GM21528 (cell line): ENCODE results near the gene CD48.
"Not testable (repeated sequence)": the region's sequence is repeated elsewhere in the genome, so short reads cannot be mapped to it uniquely, and the experiment has no call there.

Experiments used
- ATAC-seq: cut with Tn5 transposase; IDR thresholded peaks from one replicate; pipeline ENCODE4 v1.9.1; 2021; ENCODE audit warnings: mild to moderate bottlenecking, moderate library complexity; ENCODE audit not compliant: unreplicated experiment, low FRiP score

The CD48 gene

DNA sequence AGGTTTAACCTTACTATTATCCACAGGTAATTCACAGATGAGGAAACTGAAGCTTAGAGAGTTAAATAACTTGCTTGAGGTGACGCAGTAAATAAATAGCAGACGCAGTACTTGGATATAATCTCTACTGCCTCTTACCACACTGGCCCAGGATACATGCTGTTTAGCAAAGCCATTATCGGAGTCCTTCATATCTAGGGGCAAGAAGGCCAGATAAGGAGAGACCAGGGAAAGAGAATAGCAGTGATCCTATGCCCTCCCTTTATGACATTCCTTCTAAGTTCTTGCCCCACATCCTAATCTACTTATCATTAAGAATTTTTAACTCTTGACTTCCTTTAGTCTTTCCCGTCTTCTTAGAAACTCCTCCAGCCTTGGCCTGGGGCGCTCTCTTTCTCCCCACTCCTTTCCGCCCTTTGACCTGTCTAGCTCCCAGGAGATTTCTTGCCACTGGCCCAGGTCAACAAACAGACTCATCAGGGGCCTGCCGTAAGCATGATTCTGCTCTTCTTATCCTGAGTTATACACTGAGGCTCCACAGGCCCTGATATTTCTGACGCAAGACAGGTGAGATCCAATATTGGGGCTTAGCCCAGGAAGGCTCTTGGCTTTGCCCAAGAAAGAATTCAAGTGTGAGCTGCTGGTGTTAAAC lies 53.3 kb downstream of the CD48 start:
- ATAC-seq, result no peak

DNA sequence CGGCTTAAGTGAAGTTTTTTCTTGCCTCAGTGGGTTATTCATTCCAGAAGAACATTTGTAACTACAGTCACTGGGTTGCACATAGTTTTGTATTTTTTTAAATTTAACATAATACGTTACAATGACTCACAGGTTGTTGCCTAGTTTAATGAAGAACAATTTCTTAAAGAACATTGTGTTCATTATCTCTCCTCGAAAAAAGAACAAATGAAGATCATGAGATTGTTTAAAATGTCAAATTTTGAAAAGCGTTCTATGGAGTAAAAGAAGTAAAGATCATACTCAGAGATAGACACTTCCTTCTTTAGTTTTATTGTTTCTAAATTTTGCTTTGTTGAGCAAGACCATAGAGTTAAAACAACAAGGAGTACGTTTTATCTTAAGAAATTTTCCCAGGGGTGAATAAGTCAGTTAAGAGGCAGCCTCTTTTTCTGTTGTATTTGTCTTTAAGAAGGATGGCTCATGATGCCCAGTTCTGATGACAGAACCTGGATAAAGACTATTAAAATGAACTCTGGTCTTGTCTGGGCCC lies 54.3 kb downstream of the CD48 start:
- ATAC-seq, result no peak

DNA sequence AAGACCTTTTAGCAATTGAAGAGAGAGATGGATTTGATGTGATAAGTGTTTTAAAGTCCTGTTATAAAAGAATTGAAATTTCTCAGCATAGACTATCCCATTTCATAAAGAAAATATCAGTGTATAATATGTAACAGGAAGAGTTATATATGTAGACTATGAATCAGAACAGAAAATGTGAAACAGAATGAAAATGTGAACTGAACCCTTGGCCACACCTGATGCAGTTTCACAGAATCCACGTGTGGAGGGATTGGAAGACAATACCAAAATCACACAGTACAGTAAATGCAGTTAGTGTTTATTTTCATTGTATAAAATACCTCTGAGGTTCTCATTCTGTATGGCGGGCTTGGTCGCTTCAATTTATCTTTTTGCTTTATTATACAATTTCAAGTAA lies 54.9 kb downstream of the CD48 start:
- ATAC-seq, result no peak

DNA sequence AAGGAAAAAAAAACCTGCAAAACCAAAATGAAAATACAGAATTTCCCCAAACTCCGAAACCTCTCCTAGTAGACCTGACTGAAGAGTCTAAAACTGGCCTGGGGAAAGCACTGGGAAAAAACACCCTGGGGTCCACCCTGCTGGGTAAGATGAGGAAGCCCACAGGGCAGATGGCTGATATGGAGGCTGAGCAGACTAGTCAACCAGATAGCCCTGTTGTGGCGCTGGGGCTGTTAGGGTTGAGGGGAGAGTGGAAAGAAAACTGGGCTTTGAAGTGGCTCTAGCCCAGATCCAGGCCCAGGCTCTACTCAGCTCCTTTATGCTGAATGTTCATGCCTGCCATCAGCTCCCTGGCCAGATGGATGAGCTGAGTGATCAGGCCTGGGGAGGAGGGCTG lies 58.0 kb downstream of the CD48 start:
- no peak for ATAC-seq

DNA sequence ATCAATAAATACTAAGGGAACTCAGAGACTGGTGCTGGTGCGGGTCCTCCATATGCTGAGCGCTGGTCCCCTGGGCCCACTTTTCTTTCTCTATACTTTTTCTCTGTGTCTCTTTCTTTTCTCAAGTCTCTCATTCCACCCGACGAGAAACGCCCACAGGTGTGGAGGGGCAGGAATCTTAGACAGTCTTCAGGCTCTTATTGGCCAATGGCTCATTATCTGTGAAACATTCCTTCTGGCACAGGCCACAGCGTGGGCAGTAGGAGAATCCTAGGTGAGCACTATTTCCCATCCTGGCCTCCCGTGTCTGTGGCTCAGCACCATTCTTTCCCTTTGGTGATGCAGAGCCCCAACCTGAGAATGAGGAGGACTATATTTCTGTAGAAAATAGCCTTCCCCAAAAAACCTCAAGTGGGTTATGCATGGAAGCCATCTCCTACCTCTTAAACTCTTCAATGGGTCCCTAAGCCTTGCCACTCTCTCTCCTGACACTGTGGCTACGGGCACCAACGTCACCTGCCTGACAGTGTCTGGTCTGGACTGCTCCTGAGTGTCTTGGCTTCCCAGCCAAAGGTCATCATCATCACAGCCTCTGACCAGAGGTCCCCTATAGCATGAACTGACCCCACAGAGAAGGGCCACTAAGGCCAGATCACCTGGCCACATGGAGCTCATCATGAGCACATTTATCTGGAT lies 58.5 kb downstream of the CD48 start:
- no peak for ATAC-seq

DNA sequence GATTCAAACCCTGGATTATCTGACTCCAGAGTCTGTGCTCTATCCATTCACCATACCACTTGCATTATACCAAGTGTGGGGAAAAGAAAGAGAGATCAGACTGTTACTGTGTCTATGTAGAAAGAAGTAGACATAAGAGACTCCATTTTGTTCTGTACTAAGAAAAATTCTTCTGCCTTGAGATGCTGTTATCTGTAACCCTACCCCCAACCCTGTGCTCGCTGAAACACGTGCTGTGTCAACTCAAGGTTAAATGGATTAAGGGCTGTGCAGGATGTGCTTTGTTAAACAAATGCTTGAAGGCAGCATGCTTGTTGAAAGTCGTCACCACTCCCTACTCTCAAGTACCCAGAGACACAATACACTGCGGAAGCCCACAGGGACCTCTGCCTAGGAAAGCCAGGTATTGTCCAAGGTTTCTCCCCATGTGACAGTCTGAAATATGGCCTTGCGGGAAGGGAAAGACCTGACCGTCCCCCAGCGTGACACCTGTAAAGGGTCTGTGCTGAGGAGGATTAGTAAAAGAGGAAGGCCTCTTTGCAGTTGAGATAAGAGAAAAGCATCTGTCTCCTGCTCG lies 59.5 kb downstream of the CD48 start:
- ATAC-seq, result not testable (repeated sequence)

DNA sequence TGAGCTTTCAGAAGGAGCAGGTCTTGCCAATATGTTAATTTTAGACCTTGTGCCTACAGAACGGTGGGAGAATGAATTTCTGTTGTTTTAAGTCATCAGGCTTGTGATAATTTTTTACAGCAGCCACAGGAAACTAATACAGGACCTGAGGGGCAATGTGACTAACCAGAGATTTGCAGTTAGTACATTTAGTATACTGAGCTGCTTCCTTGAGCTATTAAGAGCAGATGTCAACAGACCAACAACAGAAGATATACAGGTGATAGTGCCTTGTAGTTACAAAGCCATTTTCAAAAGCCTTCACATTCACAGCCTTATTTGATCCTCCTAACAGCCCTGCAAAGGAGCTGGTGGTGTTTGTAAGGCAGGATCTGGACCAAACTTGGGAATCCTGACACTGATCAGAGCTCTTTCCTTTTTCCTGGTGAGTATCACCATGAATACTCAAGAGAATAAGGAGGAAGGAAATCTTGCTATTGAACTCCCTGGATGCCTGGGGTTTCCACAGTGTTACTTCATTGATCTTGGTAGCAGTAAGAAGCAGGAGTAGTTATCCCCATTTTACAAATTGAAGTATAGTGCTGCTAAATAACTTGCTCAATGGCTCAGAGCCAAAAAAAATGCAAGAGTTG lies 60.1 kb downstream of the CD48 start:
- ATAC-seq, result no peak

DNA sequence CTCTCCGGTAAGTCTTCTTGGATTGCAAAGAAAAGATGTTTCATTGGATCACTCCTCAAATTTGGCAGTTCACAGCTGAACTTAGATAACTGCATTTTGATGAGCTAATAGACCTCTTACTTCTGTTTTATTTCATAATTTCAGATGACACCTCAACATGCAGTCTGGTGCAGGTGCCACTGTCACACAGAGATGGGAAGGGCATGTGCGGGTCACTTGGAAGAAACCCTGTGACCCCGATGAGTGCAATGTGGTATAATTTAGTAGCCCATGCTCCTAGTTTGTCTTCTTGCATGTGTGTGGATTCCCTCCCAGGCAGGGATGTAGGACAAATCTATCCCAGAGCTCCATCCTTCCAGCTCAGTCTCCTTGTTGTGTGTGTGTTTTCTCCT lies 64.3 kb downstream of the CD48 start:
- ATAC-seq, result peak; percentile 16

DNA sequence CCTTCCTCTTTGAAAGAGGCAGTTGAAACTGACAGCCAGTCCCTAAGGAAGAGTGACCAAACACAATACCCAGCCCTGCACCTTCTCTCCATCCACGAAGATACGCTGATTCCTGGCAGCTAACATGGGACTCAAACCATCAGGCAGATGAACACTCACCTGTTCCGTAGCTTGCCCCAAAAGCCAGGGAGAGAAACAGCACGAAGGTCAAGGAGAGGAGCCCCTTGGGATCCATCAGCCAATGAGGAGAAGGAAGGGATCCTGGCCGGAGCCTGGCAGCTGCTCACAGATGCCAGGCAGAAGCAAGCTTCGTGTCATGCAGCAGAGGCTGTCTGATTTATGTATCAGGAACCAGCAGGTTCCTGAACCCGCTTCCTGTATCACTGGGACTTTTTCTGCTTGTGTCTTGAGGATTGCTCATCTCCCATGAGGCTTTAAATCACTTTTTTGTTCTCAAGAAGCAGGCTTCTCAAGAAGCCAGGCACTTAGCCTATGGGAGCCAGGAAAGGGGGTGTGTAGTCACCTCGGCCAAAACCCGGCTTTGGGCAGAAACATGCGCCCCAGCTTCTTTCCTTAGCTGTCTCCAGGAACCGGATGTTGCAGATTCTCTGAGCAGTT lies 64.8 kb downstream of the CD48 start, which contains the start of gene SLAMF1:
TSS of gene SLAMF1 (minus strand) at position 334 of the 618 bp plus-strand sequence. CDS start at position 235, 99 bp downstream.
- peak; percentile 49 for ATAC-seq

DNA sequence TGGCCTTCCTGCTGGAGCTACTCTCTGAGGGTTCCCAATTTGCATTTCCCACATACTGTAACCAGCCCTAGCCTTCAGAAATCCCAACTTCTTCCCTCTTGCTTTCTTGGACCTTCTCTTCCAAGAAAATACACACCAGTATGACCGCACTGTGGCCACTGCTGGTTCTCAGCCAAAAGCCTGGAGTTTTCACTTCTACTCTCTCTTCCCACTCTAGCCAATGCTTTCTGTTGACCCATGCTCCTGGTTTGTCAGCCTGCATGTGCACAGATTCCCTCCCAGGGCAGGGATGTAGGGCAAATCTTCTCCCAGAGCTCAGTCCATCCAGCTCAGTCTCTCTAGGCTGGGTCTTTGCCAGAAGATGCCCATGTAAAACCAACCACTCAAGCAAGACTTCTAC lies 65.4 kb downstream of the CD48 start:
- ATAC-seq, result no peak

DNA sequence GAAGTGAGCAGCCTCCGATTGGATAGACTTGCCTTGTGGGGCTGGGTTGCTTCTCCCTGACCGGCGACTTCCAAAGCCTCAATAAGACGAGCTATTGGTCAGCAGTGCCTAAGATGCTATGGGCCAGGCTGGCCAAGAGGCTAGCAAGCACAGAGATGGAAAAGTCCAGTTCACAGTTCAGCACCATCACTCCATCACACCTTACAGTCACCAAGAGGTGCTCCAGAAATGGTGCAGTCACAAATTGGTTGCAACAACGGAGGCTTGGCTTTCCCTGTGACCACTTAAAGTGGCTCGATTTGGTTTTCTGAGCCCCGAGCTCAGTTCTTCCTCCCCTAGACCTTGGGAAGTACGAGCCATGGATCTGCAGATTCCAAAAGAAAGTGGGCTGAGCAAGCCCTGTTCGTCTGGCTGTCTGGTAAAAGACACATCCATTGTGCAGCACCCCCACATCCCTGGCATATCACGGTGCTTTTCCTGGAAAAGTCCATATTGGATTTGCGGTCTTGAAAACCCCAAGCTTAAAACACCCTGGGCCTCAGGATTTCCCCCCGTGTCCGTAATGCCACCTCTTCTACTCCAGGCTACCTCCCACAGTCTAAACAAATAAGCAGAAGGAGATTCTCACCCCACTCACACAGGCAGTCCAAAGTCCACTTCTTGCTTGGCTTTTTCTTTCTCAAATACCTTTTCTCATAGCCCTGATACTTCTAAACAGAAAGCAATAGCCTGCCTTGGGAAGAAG lies 66.1 kb downstream of the CD48 start:
- no peak for ATAC-seq

DNA sequence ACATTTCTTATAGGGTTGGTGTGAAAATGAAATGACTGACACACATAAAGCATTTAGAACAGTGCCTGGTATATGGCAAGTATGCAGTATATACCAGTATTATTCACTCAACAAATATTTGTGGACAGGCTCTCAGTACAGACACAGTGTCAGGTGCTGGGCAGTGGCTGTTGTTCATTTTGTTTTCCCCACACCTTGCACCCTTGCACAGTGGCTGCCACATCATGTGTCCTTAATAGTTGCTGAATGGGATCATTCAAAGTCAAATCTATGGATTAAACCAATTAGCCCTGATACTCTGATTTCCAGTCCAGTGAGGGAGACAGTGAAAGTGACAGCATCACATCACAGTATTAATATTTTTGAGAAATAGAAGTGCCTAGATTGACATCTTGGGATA lies 67.2 kb downstream of the CD48 start:
- ATAC-seq, result no peak

DNA sequence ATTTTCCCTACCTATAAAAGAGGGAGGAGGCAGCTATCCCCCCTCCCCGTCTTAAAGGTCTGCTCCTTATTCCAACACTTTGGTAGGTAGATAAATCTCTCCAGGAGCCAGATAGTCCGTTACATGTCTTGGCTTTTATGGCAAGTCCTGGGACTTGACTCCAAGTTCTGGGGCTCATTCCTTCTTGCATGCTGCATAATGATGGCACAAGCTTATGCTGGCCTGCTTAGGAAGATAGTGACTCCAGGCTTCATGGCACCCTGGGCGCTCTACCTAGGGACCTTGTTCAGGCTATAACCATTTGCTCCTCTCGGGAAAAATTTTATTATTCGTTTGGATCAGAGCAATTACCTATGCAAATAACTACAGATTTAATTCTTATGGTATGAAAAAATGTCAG lies 68.5 kb downstream of the CD48 start:
- no peak for ATAC-seq

DNA sequence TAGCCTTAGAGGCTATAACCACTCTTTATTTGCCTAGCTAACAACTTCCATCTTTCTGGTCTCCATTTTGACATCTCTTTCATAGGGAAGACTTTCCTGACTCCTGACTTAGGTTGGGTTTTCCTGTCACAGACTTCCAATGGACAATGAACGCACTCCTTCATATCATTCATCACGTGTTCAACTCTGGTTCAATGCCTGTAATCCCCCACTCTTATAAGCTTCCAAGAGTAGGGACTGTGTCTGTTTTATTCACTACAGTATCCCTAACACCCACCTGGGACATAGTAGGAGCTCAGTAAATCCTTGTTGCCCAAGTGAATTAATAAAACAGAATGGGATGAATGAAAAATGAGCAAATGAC lies 69.4 kb downstream of the CD48 start:
- no peak for ATAC-seq

DNA sequence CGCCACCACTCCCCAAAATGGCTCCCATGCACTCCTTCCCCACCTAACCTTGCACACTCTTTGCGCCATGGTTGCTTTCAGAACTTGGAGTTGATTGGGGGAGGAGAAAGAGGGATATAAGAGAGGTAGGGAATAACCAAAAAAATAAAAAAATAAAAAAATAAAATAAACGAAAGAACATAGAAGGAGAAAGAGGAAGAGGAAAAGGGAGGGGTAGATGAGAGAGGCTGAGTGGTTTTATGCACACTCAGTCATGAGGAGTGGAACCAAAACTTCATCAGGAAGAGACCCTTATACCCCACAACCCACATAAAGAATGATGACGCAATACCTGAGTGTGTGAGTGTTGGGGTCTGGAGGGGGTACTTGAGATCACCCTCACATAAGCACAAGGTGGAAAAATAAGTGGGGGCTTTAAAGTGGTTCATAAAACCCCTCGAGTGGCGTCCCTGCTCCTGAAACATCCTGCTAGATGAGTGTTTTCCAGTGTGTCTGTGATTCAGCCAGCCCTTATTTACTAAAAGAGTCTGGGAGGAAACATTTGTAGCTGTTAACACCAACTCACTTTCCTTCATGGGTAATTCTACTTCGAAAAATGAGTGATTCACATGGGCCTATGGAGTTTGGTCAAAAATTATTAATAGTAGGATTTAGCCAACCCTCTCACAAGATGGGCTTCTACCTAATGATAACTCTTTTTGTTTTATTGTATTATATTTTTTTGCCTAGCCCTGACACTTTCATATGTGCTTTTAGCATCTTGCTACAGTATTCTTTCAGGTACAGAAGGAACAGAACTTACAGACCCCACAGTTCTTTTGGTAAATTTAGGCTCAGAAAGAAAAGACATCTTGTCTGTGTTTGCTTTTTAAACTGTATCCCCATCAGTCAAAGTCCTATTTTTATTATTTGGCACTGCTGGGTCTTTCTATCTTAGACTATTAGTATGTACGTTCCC lies 70.0 kb downstream of the CD48 start:
- ATAC-seq, result no peak

DNA sequence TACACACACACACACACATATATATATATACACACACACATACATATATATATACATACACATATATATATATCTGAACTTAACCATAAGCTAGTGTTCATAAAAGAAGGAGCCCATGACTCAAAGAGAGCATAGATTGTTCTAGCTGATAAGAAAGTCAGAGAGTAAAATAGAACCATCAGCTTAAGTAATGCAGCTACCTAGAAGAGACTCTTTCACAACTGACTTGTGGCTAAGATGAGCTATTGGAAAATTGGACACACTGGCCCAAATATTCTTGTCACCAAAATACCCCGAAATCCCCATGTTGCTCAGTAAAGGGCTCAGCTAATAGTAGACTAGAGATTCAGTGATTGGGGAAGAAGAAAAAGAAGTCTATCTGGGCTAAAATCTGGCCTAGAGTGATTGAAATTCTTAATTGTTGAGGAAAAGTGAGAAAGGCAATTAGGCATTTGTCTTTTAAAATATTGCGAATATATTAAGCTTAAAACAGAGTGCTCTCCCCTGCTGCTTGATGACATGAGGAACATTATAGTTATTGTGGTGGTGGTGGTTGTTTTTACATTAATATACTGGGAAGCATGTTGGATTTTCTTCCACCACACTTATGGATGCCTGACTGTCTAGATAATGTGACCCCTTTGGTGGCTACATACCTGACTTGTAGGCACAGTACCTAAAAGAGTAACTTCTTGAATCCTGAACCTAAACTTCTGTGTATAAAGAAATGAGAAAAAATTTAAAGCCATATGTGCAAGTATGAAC lies 71.1 kb downstream of the CD48 start:
- no peak for ATAC-seq

DNA sequence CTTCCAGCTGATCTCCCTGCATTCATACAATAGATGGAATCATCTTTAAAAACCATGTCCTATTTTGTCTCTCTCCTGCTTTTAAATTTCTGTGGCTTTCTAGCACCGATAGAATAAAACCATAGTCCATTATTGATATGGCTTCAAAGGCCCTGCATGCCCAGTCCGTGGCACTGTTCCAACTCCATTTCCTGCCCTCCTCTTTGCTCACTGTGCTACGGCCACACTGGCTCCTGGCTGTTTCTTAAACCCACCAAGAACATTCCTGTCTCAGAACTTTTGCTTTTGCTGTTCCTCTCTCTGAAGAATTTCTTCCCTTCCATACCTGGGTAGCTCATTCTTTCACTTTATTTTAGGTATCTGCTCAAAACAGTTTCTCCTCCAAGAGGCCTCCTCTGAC lies 72.0 kb downstream of the CD48 start:
- no peak for ATAC-seq

DNA sequence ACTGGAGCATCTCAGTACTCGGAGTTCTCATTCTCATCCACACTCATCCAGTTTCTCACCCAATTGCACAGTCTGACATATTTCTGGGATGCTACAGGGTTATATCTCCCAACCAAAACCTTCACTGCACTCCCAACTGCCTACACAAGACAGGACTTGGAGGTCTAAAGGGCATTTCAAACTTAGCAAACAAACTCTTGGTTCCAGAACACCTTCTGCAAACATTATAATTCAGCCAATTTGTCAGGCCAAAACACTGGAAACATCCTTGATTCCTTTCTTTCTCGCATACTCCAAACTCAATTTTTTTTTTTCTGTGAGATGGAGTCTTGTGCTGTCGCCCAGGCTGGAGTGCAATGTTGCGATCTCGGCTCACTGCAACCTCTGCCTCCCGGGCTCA lies 72.7 kb downstream of the CD48 start:
- no peak for ATAC-seq

DNA sequence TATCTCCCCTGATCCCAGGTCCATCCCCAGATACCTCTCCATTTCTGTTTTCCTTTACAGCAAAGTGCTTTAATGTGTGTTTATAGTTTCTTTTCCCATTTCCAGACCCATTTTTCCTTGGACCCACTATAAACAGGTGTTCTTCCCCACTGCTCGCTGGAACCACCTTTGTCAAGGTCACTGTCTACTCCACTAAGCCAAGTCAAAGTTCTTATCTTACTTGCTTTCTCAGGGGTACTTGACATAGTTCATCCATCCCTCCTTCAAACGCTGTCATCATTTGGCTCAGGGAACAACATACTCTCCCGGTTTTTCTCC lies 73.1 kb downstream of the CD48 start:
- no peak for ATAC-seq
